ENCODE data around the gene MTTP. TPM values are rescaled to one million over a fixed set of nuclear protein-coding genes. Genes with fewer than 3 reads are reported as not detected.

The MTTP gene
- total RNA-seq, 1 experiment from 2014 or later: 0.77 TPM

GRCh38 chr4:99610605-99611175 lies 36.1 kb downstream of the MTTP start:
- H3K27me3 ChIP-seq (replicated peaks; ENCODE audit: control insufficient read depth, insufficient read depth, low read length): no peaks in the 10 kb centered on the region
- peaks cover 2% of the 10 kb centered on the region for H3K27me3 Mint-ChIP-seq (ENCODE audit: insufficient read depth, unreplicated experiment)
- no peaks in the 10 kb centered on the region for H3K9me3 Mint-ChIP-seq (ENCODE audit: unreplicated experiment)
- peaks cover 9% of the 10 kb centered on the region for H3K4me1 ChIP-seq
- intact Hi-C loops (cut with micrococcal nuclease; ENCODE audit: unreplicated experiment): no loop called here
- ChIA-PET CTCF (no interaction called here), POLR2A (no interaction called here)
- DNase-seq: no peak
- H3K36me3 ChIP-seq (ENCODE audit: control insufficient read depth, insufficient read depth, low read length): no peaks in the 10 kb centered on the region
- TF ChIP-seq, protein P1, sequence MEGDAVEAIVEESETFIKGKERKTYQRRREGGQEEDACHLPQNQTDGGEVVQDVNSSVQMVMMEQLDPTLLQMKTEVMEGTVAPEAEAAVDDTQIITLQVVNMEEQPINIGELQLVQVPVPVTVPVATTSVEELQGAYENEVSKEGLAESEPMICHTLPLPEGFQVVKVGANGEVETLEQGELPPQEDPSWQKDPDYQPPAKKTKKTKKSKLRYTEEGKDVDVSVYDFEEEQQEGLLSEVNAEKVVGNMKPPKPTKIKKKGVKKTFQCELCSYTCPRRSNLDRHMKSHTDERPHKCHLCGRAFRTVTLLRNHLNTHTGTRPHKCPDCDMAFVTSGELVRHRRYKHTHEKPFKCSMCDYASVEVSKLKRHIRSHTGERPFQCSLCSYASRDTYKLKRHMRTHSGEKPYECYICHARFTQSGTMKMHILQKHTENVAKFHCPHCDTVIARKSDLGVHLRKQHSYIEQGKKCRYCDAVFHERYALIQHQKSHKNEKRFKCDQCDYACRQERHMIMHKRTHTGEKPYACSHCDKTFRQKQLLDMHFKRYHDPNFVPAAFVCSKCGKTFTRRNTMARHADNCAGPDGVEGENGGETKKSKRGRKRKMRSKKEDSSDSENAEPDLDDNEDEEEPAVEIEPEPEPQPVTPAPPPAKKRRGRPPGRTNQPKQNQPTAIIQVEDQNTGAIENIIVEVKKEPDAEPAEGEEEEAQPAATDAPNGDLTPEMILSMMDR (IDR thresholded peaks at IDR 0.05; ENCODE audit: insufficient read depth in 1 of 2, low read depth in 1 of 2, low read length in 1 of 2, severe bottlenecking in 1 of 2, unreplicated experiment in 1 of 2): no peak
- no peak overlapping the region for H3K4me3 Mint-ChIP-seq (ENCODE audit: unreplicated experiment)
- peaks cover 7% of the 10 kb centered on the region for H3K4me1 Mint-ChIP-seq (ENCODE audit: low read depth, unreplicated experiment)
- no TSS peak for BruUV-seq (replicated peaks)
- no peaks in the 10 kb centered on the region for H3K36me3 Mint-ChIP-seq (ENCODE audit: insufficient read depth, unreplicated experiment)
- no peak overlapping the region for H3K27ac Mint-ChIP-seq (ENCODE audit: unreplicated experiment)
- no peak overlapping the region for H3K4me3 ChIP-seq (ENCODE audit: low read depth, low read length)
- H3K9me3 ChIP-seq: no peaks in the 10 kb centered on the region

- H3K4me1 Mint-ChIP-seq (ENCODE audit: low read depth, unreplicated experiment): peaks cover 7% of the 10 kb centered on the region
- H3K27me3 ChIP-seq (replicated peaks; ENCODE audit: control insufficient read depth, insufficient read depth, low read length): no peaks in the 10 kb centered on the region
- no peak overlapping the region for H3K4me3 Mint-ChIP-seq (ENCODE audit: unreplicated experiment)
- intact Hi-C loops (cut with micrococcal nuclease; ENCODE audit: unreplicated experiment): no loop called here
- H3K27ac Mint-ChIP-seq (ENCODE audit: unreplicated experiment): no peak overlapping the region
- H3K4me1 ChIP-seq: peaks cover 9% of the 10 kb centered on the region
- no peak overlapping the region for H3K4me3 ChIP-seq (ENCODE audit: low read depth, low read length)
- no TSS peak for BruUV-seq (replicated peaks)
- peaks cover 2% of the 10 kb centered on the region for H3K27me3 Mint-ChIP-seq (ENCODE audit: insufficient read depth, unreplicated experiment)
- no peaks in the 10 kb centered on the region for H3K36me3 Mint-ChIP-seq (ENCODE audit: insufficient read depth, unreplicated experiment)
- no peaks in the 10 kb centered on the region for H3K36me3 ChIP-seq (ENCODE audit: control insufficient read depth, insufficient read depth, low read length)
- CTCF ChIA-PET: no interaction called here
- POLR2A ChIA-PET: interaction anchor here (0.6 kb wide), 1 partner anchor 122 kb away, joined by 3 read pairs; no protein-coding TSS in a partner anchor
- no peaks in the 10 kb centered on the region for H3K9me3 ChIP-seq
- DNase-seq: no peak
- no peaks in the 10 kb centered on the region for H3K9me3 Mint-ChIP-seq (ENCODE audit: unreplicated experiment)
- TF ChIP-seq, protein P1 (IDR thresholded peaks at IDR 0.05; ENCODE audit: insufficient read depth in 1 of 2, low read depth in 1 of 2, low read length in 1 of 2, severe bottlenecking in 1 of 2, unreplicated experiment in 1 of 2): no peak
Observed at GRCh38 chr4:99612281-99612680, 37.7 kb downstream of the MTTP start.

GRCh38 chr4:99612704-99613103 lies 38.1 kb downstream of the MTTP start:
- no peaks in the 10 kb centered on the region for H3K36me3 Mint-ChIP-seq (ENCODE audit: insufficient read depth, unreplicated experiment)
- TF ChIP-seq, protein P1 (IDR thresholded peaks at IDR 0.05; ENCODE audit: insufficient read depth in 1 of 2, low read depth in 1 of 2, low read length in 1 of 2, severe bottlenecking in 1 of 2, unreplicated experiment in 1 of 2): no peak
- Histone ChIP-seq H3K27me3 (replicated peaks; ENCODE audit: control insufficient read depth, insufficient read depth, low read length) (no peaks in the 10 kb centered on the region), H3K36me3 (ENCODE audit: control insufficient read depth, insufficient read depth, low read length) (no peaks in the 10 kb centered on the region), H3K4me3 (ENCODE audit: low read depth, low read length) (no peak overlapping the region), H3K4me1 (peaks cover 9% of the 10 kb centered on the region), H3K9me3 (no peaks in the 10 kb centered on the region)
- no peak overlapping the region for H3K4me3 Mint-ChIP-seq (ENCODE audit: unreplicated experiment)
- intact Hi-C loops (cut with micrococcal nuclease; ENCODE audit: unreplicated experiment): no loop called here
- ChIA-PET POLR2A (interaction anchor here (0.6 kb wide), 1 partner anchor 122 kb away, joined by 3 read pairs; no protein-coding TSS in a partner anchor), CTCF (no interaction called here)
- H3K27ac Mint-ChIP-seq (ENCODE audit: unreplicated experiment): no peak overlapping the region
- no TSS peak for BruUV-seq (replicated peaks)
- no peak for DNase-seq
- peaks cover 2% of the 10 kb centered on the region for H3K27me3 Mint-ChIP-seq (ENCODE audit: insufficient read depth, unreplicated experiment)
- H3K4me1 Mint-ChIP-seq (ENCODE audit: low read depth, unreplicated experiment): peaks cover 7% of the 10 kb centered on the region
- H3K9me3 Mint-ChIP-seq (ENCODE audit: unreplicated experiment): no peaks in the 10 kb centered on the region

Measured in Caco-2 (cell line).